ENCODE data around the gene PSMG4.

DNA sequence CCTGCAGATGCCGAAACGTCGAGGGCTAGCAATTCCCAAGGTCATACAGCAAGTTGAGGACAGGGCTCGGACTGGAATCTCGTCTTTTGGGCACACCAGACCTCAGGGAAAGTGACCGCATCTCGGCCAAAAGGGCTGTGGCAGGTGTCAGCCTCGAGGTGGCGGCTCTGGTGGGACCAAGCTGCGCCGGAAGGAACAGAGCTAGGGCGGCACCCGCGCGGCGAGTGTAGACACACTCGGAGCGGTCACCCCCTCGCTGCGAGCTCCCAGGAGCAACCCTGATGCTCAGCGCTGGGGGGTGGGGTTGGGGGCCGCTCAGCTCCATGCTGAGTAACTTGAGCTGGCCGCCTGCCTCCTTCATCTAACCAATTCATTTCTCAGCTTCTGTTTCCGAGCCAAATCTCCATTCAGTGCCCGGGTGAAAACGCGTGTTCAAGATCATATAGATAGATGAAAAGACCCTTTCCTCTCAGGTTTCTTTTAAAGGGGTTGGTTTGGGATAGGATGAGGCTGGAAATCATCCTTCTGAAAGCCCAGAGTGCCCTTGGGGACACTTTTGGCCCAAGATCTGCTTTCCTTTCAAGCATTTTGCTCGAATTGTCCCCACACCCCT, 29.1 kb upstream of the PSMG4 start:
- no peak for TF ChIP-seq NFRKB (IDR thresholded peaks at IDR 0.05)
- no peak for TF ChIP-seq SP1 (IDR thresholded peaks at IDR 0.05)
- no peak for TF ChIP-seq SUZ12 (IDR thresholded peaks at IDR 0.05)
- TF ChIP-seq FOXK2 (IDR thresholded peaks at IDR 0.05) = no peak
- TF ChIP-seq, protein P1, sequence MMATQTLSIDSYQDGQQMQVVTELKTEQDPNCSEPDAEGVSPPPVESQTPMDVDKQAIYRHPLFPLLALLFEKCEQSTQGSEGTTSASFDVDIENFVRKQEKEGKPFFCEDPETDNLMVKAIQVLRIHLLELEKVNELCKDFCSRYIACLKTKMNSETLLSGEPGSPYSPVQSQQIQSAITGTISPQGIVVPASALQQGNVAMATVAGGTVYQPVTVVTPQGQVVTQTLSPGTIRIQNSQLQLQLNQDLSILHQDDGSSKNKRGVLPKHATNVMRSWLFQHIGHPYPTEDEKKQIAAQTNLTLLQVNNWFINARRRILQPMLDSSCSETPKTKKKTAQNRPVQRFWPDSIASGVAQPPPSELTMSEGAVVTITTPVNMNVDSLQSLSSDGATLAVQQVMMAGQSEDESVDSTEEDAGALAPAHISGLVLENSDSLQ (IDR thresholded peaks at IDR 0.05) = no peak
- no peak for TF ChIP-seq ELF4 (IDR thresholded peaks at IDR 0.05)
- no peak for TF ChIP-seq ARNT (IDR thresholded peaks at IDR 0.05)
- TF ChIP-seq BHLHE40 (IDR thresholded peaks at IDR 0.05; ENCODE audit: borderline replicate concordance) = no peak
- no peak for TF ChIP-seq LEF1 (IDR thresholded peaks at IDR 0.05; ENCODE audit: borderline replicate concordance)
